Iris pigment epithelial cell (primary cell): Measurements from ENCODE around the gene RNU5D-1.
A peak's percentile ranks its signal among the peaks of the same experiment; 100 is the strongest.

ENCODE experiments used
- DNase-seq: peaks from one replicate; pipeline ENCODE4 v3.0.0-alpha.2; 2011; ENCODE audit warnings: low read depth

The RNU5D-1 gene

DNA sequence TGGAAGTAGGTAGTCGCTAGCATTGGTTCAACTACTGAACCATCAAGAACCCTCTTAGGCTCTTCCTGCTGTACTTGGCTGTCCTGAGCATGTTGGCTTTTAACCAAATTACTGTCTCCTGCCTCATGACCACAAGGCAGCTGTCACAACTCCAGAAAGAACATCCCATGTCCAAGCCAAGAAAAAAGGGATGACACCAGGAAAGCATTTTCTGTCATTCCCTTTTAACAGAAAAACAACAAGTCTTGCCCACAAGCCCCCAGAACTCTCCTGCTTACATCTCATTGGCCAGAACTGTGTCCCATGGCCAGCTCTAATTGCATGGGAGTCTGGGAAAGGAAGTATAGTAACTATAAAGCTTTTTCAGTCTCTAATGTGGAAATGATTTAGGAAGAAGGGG is 2.4 kb upstream of the RNU5D-1 start:
- DNase-seq: peak; percentile 42

DNA sequence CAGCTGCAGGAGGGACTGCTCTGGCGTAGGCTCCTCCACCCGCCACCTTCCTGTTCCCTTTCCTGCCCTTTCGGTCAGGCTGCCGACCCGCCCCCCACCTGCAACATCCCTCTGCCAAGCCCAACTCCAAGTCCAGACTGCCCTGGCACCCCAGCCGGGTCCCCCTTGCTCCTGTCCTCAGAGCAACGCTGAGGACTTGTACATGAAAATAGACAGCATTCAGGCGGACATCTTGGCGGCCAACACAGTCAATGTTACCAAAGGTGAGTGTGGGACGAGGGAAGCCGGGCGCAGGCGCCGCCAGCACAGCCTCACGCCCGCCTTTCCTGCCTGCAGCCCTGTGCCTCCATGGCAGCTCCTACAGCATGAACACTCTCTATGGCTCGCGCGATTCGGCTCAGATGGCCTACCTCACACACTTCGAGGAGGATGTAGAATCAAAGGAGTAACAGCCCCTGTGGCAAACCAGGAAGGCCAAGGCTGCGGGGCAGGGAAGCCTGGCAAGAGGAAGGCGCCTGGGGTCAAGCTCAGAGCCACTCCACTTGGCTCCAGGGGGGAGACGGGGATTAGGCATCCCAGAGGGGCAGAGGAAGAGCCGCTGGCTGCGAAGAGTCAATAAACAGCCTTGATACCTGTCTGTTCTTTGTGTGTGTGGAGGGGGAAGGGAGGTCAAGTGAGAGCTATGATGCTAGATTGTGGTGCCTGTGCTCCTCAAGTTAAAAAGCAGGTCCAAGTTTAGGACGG is 5.8 kb downstream of the RNU5D-1 start:
- no peak for DNase-seq

DNA sequence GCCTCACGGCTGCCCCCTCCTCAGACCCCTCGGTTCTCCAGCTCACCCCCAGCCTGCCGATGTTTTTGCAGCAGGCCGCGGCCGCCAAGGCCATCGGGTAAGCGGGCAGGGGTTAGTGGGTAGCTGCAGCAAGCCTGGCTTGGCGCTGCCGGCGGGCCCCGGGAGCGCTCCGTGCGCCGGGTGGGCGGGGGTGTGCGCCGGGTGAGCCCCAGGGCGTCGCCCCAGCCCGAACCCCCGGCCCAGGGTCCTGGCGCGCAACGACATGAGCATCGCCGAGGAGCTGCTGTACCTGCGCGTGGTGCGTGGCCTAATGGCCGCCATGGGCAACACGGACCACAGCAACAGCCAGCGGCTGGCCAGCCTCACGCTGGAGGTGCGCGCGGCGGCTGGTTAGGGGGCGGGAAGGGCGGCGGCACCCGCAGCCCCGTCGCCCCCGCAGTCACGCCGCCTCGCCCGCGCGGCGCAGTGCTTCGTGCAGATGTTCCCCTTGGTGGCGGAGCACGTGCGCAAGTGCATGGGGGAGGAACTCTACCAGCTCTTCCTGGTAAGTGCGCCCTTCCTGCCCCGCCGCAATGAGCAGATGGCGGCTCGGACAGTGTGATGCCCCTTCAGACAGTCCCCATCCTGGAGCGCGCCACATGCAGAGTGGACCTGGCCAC is 6.5 kb downstream of the RNU5D-1 start:
- no peak for DNase-seq

DNA sequence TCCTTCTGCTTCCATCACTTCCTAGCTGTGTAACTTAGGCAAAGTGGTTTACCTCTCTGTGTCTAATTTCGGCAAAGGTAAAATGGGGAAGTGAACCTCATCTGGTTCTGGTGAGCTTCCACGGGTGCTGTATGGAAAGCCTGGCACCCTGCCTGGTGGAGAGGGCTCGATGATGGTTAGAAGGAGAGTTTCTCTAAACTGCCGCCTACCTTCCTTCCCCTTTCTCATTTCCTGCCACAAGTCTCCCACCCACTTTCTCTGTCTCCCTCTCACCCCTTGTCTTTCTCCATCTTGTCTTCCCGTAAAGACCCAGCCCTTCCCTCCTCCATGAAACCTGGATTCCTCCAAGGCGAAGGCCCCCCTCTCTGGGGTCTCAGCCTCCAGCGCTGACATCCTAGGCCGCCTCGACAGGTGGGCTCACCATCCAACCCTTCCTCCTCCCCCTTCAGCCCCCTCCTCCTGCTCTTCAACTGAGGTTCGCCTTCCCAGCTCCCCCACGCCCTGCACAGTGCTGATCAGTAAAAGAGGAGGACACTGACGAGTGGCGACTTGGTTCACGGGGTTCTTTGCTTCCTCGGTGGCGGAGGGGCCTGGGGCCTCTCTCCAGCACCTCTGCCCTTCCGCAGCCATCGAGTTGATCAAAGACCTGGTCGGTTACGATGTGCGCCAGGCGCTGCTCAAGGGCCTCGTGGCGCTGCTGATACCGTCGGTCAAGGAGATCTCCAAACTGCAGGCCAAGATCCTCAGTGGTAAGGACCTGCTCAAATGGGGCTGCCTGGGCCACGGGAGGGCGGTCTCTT is 7.3 kb downstream of the RNU5D-1 start:
- no peak for DNase-seq

DNA sequence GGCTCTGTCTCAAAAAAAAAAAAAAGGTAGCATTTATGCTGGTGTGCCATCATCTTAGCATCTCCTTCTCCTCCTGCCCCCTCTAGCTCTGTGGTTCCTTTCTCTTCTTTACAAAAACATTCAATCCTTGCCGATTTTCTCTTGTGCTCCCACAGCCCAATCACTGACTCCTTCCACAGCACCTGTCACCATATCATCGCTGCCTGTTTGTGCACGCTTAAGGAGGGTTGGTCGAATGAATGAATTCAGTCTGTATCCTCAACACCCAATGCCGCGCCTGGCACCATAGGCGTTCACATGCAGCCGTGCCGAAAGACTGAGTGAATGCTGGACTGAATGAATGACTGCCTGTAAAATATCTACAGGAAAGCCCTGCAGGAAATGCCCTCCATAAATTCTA is 7.9 kb downstream of the RNU5D-1 start:
- no peak for DNase-seq

DNA sequence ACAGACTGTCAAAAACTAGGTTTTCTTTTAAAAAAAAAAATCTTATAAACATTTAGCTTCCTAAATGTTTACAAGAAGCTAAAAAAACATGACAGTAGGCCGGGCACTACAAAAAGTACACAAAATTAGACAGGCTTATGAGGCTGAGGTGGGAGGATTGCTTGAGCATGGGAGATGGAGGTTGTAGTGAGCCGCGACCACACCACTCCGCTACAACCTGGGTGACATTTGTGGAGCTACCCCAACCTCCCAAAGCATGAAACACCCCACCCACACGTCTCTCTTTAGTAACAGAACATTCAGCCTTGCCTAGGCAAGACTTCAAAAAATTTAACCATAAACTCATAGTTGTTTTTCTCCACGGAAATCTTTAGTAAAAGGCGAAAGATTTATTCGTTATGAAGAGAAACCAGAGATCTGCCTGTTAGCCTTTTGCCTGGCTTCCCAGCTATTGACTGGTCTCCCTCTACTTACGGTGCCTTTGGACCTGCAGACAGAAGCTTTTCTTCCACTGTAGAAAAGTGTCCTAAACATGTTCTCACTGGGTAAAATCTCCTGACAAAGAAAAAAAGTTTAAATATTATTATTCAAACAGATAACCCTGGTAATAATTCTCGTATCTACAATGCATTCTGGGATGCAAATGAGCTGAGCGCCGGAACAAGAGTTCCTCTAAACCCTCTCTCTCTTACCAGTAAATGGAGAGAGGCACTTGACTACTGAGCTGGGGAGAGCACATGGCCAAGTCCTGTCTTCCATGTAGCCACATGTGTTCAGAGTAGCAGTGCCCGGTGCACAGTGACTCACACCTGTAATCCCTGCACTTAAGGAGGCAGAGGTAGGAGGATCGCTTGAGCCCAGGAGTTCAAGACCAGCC is 9.2 kb downstream of the RNU5D-1 start:
- peak; percentile 92 for DNase-seq

DNA sequence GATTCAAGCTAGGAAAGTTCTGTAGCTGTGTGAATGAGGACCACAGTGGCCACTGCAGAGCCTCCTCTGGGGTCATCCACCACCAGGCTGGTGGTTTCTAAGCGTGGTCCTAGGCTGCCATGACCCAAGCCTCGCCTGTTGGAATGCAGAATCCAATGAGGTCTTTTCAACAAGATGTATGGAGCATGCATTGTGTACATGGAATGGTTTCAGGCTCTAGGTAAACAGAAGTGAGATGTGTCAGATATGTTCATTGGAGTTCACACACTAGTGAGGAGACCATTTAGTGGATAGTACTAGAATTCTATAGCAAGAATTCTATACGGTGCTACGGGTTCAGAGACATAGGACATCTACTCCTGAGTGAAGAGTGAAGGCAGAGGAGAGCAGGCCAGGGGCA is 10.7 kb downstream of the RNU5D-1 start:
- no peak for DNase-seq

DNA sequence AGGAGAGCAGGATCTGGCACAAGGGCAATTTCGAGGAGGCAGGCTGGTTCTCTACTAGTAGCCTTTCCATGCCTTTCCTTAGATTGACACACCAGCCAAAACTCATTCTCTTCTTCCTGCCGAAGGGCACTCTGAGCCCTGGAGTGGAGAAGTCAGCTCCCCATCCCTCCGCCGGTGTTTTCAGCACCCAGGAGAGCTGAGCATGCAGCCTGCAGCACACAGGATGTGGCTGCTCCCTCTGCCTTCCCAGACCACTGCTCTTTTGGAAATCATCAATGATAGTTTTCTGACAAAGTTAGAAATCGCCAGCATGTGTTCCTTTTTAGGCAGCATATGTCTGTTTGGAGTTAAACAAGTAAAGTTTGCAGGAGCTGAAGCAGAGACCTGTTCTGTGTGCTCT is 11.7 kb downstream of the RNU5D-1 start:
- DNase-seq: no peak

DNA sequence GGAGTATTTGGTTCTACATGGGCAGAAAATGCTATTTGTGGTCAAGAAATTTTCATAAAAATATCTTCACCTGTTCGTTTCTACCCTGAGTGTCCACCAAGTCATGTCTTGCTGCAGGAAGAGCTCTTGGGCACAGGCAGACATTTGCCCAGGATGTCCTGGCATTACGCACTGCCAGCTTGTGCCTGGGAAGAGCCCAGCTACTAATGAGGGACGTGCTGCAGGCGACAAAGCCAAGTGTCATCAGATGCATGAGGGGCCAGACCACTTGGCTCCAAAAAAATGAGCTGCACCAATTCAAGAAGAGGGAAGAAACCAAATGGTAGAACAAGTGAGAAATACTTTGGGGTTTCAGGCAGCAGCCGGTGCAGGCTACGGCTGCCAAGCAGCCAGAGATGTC is 12.9 kb downstream of the RNU5D-1 start:
- DNase-seq: no peak

DNA sequence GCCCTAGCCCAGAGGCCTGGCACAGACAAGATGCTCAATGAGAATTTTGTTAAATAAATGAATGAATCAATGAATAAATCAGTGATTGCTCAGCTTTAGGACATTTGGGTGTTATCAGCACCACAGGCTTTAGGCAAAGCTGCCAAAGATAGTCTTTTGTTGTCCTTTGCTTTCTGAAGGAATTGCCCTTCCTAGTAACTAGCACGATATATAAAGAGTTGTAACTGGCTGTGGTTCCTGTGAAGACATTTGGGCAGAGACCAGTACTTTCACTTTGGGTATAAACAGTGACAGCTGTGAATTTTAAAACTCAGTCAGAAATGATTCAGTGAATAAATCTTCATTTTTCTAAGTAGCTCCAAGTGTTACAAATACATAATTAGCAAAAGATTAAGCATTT is 13.3 kb downstream of the RNU5D-1 start:
- no peak for DNase-seq

DNA sequence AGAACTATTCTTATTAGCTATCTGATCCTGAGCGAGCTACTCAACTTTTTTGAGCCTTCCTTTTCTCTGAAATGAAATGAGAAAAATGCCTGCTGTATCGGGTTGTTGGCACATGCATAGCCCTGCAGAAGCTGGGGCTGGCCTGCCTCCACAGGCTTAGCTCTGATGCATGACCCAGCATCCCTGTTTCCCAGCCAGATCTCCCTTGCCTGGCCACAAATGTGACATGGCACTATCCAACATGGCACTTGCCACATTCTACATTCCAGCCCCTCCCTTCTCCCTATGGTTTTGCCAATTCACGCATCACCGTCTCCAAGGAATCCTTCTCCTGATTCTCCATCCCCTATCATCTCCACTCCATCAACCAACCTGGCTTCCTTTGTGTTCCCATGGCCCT is 13.8 kb downstream of the RNU5D-1 start:
- no peak for DNase-seq

DNA sequence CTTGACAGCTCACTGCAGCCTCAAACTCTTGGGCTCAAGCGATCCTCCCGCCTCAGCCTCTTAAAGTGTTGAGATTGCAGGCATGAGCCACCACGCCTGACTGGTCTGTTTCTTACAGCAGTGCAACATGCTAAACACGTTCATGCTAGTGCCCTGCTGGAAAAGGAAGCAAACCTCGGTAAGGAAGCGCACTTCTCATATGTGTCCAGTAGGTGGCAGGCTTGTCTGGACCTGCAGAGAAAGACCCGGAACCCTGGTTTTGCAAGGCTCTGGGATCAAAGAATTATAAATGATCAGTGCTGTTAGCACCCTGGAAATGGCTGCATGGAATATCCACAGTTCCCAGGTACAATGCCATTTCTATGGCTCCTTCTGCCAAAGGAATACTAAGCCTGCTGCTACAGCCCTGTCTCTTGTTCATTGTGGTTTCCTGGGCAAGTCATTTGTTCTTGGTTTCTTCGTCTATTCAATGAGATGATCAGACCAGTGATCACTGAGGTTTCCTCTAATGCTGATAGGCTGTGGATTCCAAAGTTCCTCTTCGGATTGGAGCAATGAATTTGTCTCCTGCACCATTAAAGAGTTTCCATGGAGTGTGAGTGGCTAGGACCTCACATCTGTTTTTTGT is 15.9 kb downstream of the RNU5D-1 start:
- DNase-seq: peak; percentile 71

DNA sequence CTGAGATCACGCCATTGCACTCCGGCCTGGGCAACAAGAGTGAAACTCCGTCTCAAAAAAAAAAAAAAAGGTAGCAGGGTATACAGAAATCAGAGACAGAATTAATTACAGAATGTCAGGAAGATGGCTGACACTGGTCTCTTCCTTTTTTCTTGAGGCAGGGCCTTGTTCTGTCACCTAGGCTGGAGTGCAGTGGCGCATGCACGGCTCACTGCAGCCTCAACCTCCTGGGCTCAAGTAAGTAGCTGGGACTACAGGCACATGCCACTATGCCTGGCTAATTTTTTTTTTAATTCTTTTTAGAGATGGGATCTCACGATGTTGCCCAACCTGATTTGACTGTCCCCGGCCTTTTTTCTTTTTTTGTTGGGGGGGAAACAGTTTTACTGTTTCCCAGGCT is 16.4 kb downstream of the RNU5D-1 start:
- DNase-seq: no peak

DNA sequence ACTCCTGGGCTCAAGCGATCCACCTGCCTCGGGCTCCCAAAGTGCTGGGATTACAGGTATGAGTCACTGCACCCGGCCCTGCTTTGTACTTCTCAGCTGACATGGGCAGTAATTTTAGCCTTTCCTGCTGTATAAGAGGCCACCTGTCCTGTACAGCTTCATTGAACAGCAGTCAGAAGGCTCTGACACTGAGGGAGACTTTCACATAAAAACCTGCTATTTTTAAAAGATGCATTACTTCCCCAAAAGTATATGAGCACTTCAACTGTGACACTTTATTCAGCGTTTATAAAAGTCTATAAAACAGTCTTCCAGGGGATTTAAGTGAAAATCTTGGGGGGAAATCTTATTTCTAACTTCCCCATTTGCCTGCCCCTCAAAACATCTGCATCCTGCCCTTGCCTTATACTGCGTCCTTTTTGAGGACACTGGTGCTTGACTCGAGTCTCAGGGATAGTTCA is 17.6 kb downstream of the RNU5D-1 start:
- DNase-seq: no peak

DNA sequence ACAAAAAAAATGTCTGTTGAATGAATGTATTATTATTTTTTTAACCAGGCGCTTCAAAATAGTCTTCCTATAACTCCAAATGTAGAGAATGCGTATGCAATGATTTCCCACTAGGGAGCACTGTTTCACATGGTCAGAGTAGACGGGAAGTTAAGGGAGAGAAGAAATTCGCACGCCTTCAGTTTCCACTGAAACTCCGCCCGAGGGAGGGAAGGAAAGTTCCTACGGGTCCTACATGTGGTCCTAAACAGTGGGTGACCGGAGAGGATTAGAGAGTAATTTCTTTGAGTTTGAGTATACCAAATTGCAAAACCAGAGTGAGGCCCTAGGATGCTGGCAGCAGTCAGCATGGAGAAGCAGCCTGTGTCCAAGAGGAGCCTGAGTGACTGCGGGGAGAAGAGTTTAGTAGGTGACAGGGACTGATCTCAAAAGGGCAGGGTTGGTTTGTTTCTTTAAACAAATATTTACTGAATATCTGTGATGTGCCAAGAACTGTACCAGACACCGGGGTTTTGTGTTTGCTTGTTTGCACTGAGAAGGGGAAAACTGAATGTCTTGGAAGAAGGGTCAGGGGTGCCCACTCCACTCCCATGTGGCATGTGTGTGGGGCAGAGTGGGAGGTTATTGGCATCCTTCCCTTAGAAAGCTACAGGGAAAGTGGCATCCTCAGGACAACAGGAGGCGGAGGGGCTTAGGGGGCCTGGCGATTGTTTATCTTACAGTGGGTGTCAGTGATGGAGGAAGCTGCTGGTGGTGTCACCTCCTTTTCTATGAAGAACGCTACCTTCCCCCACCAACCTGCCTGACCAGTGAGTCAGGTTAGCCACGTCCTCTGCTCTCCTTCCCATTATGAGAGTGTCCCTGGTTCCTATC is 22.8 kb downstream of the RNU5D-1 start:
- DNase-seq: peak; percentile 66

DNA sequence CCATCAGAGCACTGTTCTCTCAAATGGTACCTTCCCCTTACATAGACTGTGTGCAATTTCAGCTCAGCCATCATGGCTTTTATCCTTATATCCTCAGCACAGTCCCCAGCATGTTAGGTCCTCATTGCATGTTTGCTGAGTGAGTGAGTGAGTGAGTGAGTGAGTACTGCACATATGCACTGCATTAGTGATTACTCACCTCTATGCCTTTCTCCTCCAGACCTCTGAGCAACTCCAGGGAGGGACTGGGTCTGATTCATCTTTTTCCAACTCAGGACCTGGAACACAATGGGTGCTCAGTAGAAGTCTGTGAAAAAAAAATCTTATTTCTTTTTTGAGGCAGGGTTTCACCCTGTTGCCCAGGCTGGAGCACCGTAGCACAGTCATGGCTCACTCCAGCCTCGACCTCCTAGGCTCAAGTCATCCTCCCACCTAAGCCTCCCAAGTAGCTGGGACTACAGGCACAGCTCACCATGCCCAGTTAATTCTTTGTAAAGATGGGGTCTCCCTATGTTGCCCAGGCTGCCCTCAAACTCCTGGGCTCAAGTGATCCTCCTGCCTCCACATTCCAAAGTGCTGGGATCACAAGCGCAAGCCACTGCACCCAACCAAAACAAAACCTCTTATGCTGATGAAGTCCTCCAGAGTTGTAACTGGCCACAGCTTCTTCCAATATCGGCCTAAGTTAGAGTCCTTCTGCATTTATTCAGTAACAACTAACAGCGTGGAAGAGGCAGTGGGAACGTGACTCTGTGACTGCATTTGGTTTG is 23.7 kb downstream of the RNU5D-1 start:
- DNase-seq: peak; percentile 95

DNA sequence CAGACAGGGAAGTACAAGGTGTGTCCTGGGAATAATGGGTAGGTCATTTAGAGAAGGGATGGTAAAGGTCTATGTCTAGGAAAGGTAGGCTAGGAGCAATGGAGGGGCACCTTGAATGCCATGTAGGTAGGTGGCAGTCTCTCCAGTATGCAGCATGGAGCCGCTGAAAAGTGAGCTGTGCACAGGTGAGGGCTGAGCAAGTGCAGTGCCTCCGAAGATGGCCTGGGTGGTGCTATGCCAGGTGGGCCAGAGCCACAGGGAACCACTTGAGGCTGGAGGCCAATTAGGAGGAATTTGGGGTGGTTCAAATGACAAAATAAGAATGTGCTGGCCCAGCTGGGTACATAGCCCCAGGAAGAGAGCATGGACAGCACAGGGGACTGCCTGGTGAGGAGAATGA is 25.0 kb downstream of the RNU5D-1 start:
- no peak for DNase-seq

DNA sequence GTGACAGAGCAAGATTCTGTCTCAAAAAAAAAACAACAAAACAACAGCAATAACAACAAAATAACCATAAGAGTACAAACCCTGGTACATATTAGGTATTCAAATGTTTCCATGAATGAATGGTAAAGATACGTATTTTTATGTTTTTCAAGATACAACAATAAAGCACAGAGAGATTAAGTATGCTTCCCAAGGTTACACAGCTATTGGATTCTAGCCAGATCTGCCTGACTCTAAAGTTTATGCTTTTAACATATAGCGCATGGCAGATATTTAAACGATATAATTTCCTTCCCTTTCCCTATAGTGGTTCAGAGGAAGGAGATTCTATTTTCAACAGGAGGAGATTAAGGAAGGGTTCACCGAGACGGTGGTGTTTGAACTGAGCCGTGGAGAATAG is 25.5 kb downstream of the RNU5D-1 start:
- DNase-seq: no peak

DNA sequence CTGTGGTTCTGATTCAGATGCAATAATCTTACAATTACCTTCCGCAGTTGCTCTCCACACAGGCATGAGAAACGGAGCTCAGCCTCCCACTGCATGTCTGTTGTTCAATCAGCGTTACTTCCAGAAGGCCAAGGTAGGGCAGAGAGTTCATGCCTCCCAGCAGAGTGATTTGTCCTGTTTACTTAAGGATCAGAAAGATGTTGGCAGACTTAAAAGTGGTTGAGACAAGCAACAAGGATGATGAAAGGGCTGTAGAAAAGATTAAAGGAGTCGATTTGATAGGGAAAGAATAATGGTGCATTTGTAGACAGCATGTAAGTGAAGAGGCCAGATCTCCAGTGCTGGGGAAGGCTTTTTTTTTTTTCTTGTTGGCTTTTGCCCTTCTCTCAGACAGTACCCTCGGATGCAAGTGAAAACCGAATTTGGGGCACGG is 29.8 kb downstream of the RNU5D-1 start:
- no peak for DNase-seq

DNA sequence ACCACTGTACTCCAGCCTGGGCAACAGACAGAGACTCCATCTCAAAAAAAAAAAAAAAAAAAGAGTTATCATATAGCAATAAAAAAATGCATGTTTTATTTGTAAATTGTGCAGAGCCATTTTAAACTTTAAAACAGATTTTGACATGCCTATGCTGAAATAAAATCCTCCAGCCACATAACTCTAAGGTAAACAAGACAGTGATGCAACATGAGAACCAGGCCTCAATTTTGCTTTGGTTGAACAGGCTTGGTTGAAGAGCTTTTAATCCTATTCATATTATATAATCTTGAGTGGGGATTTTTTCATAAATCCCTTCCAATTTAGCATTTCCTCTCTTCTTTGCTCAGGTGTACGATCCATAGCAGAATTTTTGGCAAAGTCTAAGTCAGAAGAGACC is 30.4 kb downstream of the RNU5D-1 start:
- peak; percentile 58 for DNase-seq
